ENCODE measurements around the gene TPM1. TPM values are rescaled to one million over a fixed set of nuclear protein-coding genes. Genes with fewer than 3 reads are reported as not detected.
"Not testable (repeated sequence)": the region's sequence is repeated elsewhere in the genome, so short reads cannot be mapped to it uniquely, and the experiment has no call there.

The TPM1 gene
- total RNA-seq, 1 donor from 2014 or later, result 519 TPM

- DNase-seq, result no peak
Observed at GRCh38 chr15:63075984-63076713, 33.6 kb downstream of the TPM1 start.

- DNase-seq, result no peak
Observed at GRCh38 chr15:63076714-63077046, 34.1 kb downstream of the TPM1 start.

GRCh38 chr15:63077952-63078351 lies 35.4 kb downstream of the TPM1 start:
- DNase-seq, result no peak

- no peak for DNase-seq
Observed at GRCh38 chr15:63079947-63080626, 37.5 kb downstream of the TPM1 start.

- DNase-seq, result no peak
Observed at GRCh38 chr15:63080634-63081250, 38.2 kb downstream of the TPM1 start.

- DNase-seq, result no peak
Observed at GRCh38 chr15:63082366-63082765, 39.8 kb downstream of the TPM1 start.

GRCh38 chr15:63083044-63083443 lies 40.5 kb downstream of the TPM1 start:
- no peak for DNase-seq

GRCh38 chr15:63083541-63083940 lies 41.0 kb downstream of the TPM1 start:
- no peak for DNase-seq

GRCh38 chr15:63084806-63085205 lies 42.3 kb downstream of the TPM1 start:
- DNase-seq, result no peak

- DNase-seq, result no peak
Observed at GRCh38 chr15:63085289-63085688, 42.7 kb downstream of the TPM1 start.

GRCh38 chr15:63086271-63086670 lies 43.7 kb downstream of the TPM1 start:
- peak; percentile 60 for DNase-seq

GRCh38 chr15:63086947-63087346 lies 44.4 kb downstream of the TPM1 start:
- no peak for DNase-seq

- DNase-seq, result no peak
Observed at GRCh38 chr15:63088533-63089245, 46.1 kb downstream of the TPM1 start.

- peak; percentile 39 for DNase-seq
Observed at GRCh38 chr15:63089260-63090043, 46.9 kb downstream of the TPM1 start.

GRCh38 chr15:63090472-63090871 lies 47.9 kb downstream of the TPM1 start:
- no peak for DNase-seq

GRCh38 chr15:63090887-63091286 lies 48.3 kb downstream of the TPM1 start:
- DNase-seq, result no peak

- no peak for DNase-seq
Observed at GRCh38 chr15:63091679-63092446, 49.3 kb downstream of the TPM1 start.

GRCh38 chr15:63093486-63094205 lies 51.1 kb downstream of the TPM1 start:
- DNase-seq, result peak; percentile 50

GRCh38 chr15:63094495-63094931 lies 52.0 kb downstream of the TPM1 start:
- DNase-seq, result no peak

GRCh38 chr15:63096178-63096577 lies 53.6 kb downstream of the TPM1 start:
- DNase-seq, result no peak

GRCh38 chr15:63098901-63099300 lies 56.4 kb downstream of the TPM1 start:
- not testable (repeated sequence) for DNase-seq
